NCI-H510A treated with DMSO at 0.1 percent for 48 hours (cell line): ENCODE results near the gene CAMKK2.
"Not testable (repeated sequence)": the region's sequence is repeated elsewhere in the genome, so short reads cannot be mapped to it uniquely, and the experiment has no call there.

Experiments used
- DNase-seq: peaks from one replicate; lab custom pipeline; 2025; lab: John Stamatoyannopoulos, UW

Gene CAMKK2

DNA sequence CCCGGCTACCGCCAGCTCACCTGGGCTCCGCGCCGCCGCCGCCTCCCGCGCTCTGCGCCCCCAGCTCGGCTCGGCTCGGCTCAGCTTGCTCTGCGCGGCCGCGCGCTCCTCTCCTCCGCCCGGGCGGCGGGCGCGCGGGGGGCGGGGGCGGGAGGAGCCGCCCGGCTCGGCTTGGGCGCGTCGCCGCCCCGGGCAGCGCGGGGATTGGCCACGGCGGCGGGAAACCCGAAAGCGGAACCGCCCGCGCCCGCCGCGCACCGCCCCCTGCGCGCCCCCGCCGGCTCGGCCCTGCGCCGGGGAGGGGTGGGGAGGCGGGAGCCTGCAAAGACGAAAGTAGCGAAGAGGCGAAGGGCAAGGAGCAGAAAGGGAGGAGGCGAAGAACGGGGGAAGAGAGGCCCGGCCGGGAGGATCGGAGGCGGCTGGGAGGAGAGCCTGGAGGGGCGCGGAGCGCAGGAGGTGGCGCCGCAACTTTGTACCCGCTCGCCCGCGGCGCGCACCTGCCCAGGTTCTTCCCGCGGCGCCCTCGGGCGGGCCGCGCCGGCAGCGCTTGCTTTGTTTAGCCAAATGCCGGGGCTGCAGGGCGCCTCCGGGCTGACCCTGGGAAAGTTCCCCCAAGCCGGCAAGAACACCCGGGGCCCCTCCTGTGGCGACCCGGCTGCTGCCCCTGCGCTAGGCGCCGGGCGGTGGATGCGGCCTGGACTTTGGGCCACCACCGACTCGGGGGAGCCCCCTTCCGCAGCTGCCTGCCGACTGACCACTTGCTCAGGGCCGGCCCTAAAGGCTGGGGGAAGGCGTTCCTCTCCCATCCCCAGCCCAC lies at the start of gene CAMKK2:
TSS of gene CAMKK2 (minus strand) at position 92 of the 817 bp plus-strand sequence. CDS start 22,183 bp downstream, outside the sequence.
- peak; percentile 82 for DNase-seq

DNA sequence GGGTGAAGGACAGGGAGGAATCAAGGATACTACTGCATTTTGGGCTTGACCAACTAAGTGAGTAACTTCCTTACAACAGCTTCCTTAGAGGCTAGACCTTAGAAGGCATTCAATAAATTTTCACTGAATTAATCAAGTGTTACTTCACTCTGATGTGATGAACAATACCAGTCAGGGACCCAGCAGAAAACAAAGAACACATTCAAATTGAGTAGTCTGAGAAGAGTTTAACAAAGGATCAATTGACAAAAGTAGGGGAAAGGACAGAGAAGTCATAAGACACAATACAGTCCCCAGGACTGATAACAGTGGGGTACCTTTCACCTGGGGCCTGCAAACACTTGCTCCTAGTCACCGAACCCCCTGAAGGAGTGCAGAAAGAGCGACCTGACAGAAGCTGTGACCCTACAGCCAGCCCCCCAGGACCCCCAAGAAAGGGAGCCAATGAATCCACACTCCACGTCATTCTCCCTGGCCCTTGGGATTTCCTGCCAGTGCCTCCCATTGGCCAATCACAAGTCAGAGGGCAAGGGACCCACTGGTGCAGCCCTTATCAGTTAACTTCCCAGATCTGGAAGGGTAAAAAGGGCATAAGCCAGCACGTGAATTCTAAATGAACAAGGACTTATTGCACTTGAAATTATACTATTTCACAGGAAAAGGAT lies 48.8 kb upstream of the CAMKK2 start:
- DNase-seq, result no peak

DNA sequence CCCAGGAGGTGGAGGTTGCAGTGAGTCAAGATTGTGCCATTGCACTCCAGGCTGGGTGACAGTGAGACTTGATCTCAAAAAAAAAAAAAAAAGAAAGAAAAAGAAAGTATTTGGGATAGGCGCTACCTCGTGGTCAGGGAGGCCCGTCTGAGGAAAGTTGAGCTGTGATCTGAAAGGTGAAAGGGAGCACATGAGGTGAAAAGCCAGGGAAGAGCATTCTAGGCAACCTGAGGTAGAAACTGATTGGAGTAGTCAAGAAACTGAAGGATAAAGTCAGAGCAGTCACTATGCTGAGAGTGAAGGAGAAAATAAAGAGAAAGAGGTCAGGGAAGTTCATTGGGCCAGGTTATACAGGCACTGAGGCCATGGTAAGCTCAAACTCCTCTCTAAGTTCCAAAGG lies 48.0 kb upstream of the CAMKK2 start:
- no peak for DNase-seq

GRCh38 chr12:121337416-121337815 lies 40.9 kb upstream of the CAMKK2 start:
- DNase-seq, result no peak

- peak; percentile 91 for DNase-seq
Measured at GRCh38 chr12:121334513-121335343, 38.2 kb upstream of the CAMKK2 start.

GRCh38 chr12:121333747-121334146 lies 37.2 kb upstream of the CAMKK2 start:
- no peak for DNase-seq

DNA sequence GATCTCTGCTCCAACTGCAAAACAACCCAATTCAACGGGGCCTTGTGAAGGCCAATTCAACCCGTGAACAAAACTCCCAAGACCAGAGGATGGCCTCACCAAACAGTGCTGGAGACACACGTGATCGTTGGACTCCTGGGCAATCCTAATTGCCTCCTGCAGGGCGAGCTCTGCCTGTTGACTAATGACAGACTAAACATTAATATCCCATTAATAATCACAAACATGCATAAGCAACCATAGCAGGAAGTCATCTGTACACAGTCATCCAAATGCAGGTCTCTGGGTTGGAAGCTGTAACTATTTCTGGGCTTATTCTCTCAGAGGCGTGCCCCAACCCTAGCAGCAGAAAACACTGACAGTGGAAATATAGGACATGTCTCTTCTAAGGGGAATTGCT lies 34.7 kb upstream of the CAMKK2 start:
- DNase-seq, result no peak

- no peak for DNase-seq
Measured at GRCh38 chr12:121330692-121331091, 34.2 kb upstream of the CAMKK2 start.

GRCh38 chr12:121330195-121330594 lies 33.7 kb upstream of the CAMKK2 start:
- DNase-seq, result no peak

- DNase-seq, result no peak
Measured at GRCh38 chr12:121328620-121329019, 32.1 kb upstream of the CAMKK2 start.

DNA sequence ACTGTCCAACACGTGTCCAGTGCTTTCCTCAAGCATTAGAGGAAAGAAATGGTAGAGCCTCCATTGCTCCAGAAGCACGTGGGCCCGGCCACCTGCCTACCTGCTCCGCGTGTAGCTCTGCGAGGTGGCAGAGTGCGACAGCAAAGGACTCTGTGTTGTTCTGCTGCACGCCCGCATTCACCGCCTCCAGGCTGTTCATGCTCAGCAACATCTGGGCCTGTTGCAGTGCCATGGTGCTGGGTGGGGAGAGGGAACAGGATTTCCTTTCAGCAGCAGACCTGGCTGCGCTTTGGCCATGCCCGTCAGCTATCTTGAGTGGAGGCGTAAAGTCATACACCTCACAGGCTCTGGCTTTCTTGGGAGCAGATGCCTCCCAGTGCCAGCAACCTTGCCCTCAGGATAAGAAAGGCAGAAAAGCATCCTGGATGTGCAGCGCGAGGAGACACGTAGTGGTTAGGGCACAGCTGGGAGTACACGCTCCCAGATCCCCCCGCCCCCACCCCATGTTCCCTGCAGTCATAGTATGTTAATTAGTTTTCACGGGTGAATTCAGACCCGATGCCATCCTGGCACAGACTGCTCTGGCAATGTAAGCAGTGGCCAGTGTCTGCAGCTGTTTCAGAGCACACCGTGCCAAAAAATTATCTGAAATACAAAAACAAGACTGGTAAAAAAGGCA lies 30.6 kb upstream of the CAMKK2 start:
- no peak for DNase-seq

GRCh38 chr12:121325922-121326396 lies 29.4 kb upstream of the CAMKK2 start:
- no peak for DNase-seq

DNA sequence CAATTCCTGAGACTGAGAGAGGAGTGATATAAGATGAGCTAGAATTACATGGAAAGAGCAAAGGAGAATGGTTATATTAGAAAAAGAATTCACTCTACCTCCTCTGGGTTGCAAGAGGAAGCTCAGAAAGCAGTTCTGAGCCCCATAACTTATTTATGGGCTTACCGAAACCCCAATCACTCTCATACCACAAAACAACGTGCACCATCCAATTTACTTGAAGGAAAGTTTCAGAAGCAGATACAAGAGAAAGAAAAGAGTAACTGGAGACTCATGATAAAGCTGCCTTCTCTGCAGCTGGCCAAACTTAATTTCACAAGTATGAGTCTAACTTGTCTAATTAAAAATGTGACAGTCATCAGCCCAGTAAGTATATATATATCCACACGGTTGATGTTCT lies 27.4 kb upstream of the CAMKK2 start:
- no peak for DNase-seq

- DNase-seq, result no peak
Measured at GRCh38 chr12:121318121-121318520, 21.6 kb upstream of the CAMKK2 start.

DNA sequence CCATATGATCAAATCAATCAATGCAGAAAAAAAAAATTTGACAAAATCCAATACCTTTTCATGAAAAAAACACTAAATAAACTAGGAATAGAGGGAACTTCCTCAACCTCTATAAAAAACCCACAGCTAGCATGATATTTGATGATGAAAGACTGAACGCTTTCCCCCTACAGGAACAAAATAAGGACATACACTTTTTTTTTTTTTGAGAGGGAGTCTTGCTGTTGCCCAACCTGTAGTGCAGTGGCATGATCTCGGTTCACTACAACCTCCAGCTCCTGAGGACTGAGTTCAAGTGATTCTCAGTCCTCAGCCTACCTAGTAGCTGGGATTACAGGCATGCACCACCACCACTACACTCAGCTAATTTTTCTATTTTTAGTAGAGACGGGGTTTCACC lies 17.9 kb upstream of the CAMKK2 start:
- no peak for DNase-seq

DNA sequence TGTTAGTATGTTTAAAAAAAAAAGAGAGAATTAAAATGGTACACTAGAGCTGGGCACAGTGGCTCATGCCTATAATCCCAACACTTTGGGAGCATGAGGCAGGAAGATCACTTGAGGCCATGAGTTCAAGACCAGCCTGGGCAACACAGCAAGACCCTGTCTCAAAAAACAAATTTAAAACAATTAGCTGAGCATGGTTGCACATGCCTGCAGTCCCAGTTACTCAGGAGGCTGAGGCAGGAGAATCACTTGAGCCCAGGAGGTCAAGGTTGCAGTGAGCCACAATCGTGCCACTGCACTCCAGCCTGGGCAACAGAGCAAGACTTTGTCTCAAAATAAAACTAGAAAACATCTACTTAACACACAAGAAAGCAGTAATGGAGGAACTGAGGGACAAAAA lies 13.7 kb upstream of the CAMKK2 start:
- not testable (repeated sequence) for DNase-seq

DNA sequence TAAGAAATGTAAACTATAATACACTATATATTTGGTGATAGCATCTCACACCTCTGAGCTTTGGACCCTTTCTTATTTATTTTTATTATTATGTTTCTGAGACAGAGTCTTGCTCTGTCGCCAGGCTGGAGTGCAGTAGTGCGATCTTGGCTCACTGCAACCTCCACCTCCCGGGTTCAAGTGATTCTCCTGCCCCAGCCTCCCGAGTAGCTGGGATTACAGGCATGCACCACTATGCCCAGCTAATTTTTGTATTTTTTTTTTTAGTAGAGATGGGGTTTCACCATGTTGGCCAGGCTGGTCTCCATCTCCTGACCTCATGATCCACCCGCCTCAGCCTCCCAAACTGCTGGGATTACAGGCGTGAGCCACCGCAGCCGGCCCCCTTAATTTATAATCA lies 10.9 kb upstream of the CAMKK2 start:
- DNase-seq, result not testable (repeated sequence)

- DNase-seq, result no peak
Measured at GRCh38 chr12:121304306-121304705, 7.8 kb upstream of the CAMKK2 start.

DNA sequence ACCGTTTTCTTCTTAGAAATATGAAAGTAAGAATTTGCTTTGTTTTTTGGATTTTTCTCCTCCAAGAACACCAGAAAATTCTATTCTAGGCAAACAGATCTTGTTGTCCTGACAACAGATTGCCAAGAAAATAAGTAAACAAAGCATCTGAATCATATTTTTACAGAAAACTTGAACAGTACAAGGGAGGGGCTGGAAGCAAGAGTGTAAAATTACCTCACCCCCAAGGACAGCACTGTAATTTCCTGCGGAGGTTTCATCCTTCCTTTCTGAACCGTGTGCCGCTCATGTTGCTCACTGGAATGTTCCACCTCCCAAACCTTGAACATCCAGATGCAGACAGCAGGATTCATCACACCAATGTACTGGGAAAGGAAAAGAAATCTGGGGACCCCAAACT lies 5.4 kb upstream of the CAMKK2 start:
- DNase-seq, result no peak

- peak; percentile 65 for DNase-seq
Measured at GRCh38 chr12:121300083-121300819, 3.7 kb upstream of the CAMKK2 start.

DNA sequence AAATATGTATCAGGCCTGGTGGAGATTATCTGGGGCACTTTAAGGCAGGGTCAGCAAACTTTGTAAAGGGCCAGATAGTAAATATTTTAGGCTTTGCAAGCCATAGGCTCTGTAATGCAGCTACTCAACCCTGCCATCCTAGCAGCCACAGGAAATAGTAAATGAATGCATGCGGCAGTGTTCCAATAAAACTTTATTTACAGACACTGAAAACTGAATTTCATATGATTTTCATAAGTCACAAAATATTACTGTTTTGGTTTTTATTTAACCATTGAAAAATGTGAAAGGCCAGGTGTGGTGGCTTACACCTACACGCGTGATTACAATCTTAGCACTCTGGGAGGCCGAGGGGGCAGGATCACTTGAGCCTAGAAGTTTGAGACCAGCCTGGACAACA lies 3.2 kb upstream of the CAMKK2 start:
- peak; percentile 29 for DNase-seq
